NCI-H2227 (cell line): ENCODE results near the gene CSMD2.
A peak's percentile ranks its signal among the peaks of the same experiment; 100 is the strongest.

Experiments used
- DNase-seq: peaks from one replicate; lab custom pipeline; 2025; ENCODE audit not compliant: unreplicated experiment; lab: John Stamatoyannopoulos, UW

Gene CSMD2

GRCh38 chr1:33768821-33769220 is 396.2 kb downstream of the CSMD2 start:
- no peak for DNase-seq

- no peak for DNase-seq
Measured at GRCh38 chr1:33768106-33768505, 396.9 kb downstream of the CSMD2 start.

- no peak for DNase-seq
Measured at GRCh38 chr1:33764149-33764548, 400.9 kb downstream of the CSMD2 start.

GRCh38 chr1:33763406-33763805 is 401.6 kb downstream of the CSMD2 start:
- no peak for DNase-seq

GRCh38 chr1:33762962-33763361 is 402.1 kb downstream of the CSMD2 start:
- DNase-seq, result no peak

GRCh38 chr1:33762109-33762830 is 402.8 kb downstream of the CSMD2 start:
- DNase-seq, result no peak

- no peak for DNase-seq
Measured at GRCh38 chr1:33758698-33759097, 406.3 kb downstream of the CSMD2 start.

GRCh38 chr1:33753087-33753856 is 411.8 kb downstream of the CSMD2 start:
- no peak for DNase-seq

- peak; percentile 14 for DNase-seq
Measured at GRCh38 chr1:33745942-33746341, 419.1 kb downstream of the CSMD2 start.

- no peak for DNase-seq
Measured at GRCh38 chr1:33743221-33743998, 421.6 kb downstream of the CSMD2 start.

- no peak for DNase-seq
Measured at GRCh38 chr1:33742663-33743062, 422.4 kb downstream of the CSMD2 start.

- DNase-seq, result no peak
Measured at GRCh38 chr1:33741749-33742148, 423.3 kb downstream of the CSMD2 start.

- no peak for DNase-seq
Measured at GRCh38 chr1:33740040-33740744, 424.8 kb downstream of the CSMD2 start.

- DNase-seq, result no peak
Measured at GRCh38 chr1:33738976-33739375, 426.1 kb downstream of the CSMD2 start.

- no peak for DNase-seq
Measured at GRCh38 chr1:33738536-33738935, 426.5 kb downstream of the CSMD2 start.

- no peak for DNase-seq
Measured at GRCh38 chr1:33736496-33736895, 428.5 kb downstream of the CSMD2 start.

- no peak for DNase-seq
Measured at GRCh38 chr1:33735624-33736023, 429.4 kb downstream of the CSMD2 start.

- no peak for DNase-seq
Measured at GRCh38 chr1:33727310-33727709, 437.7 kb downstream of the CSMD2 start.

GRCh38 chr1:33726274-33726804 is 438.7 kb downstream of the CSMD2 start:
- DNase-seq, result no peak

- DNase-seq, result no peak
Measured at GRCh38 chr1:33725556-33726160, 439.4 kb downstream of the CSMD2 start.
